ENCODE results near the gene MYLK. TPM values are rescaled to one million over a fixed set of nuclear protein-coding genes. Genes with fewer than 3 reads are reported as not detected.

The MYLK gene
- total and polyA plus RNA-seq, 5 donors from 2014 or later = 0.07 to 2.9 (median 0.20) TPM; not detected in 1

DNA sequence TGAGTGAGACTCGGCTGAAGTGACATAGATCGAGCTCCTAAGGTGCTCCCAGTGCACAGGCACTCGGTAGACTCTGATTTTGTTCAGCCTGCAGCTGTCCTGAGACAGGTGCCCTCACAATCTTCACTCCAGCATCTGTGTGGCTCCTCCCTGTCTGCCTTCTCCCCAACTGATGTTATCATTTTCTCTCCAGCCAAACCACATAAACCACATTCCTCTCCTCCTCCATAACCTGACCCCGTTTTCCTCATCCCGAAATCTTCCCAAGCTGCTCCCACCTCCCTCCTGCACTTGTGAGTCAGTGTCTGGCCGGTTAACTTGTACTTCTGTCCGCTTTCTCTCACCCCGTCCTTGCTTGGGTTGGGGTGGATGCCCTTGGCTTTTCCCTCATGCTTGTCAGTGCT, 206.0 kb downstream of the MYLK start:
- Histone ChIP-seq H3K27me3 (ENCODE audit: control insufficient read depth, insufficient read depth, low read length) (peaks cover 4% of the 10 kb centered on the region), H3K36me3 (ENCODE audit: control insufficient read depth, insufficient read depth, low read length) (no peaks in the 10 kb centered on the region), H3K9me3 (ENCODE audit: control insufficient read depth in 2 of 2, low read length in 2 of 2) (no peaks in the 10 kb centered on the region), H3K4me3 (ENCODE audit: low read depth, low read length) (no peak overlapping the region), H3K4me1 (ENCODE audit: control insufficient read depth, insufficient read depth, low read length, poor library complexity, severe bottlenecking) (no peaks in the 10 kb centered on the region), H3K27ac (ENCODE audit: insufficient read depth, low read length, poor library complexity, severe bottlenecking) (no peak overlapping the region)
- no peak overlapping the region for H3K27ac Mint-ChIP-seq
- ATAC-seq (ENCODE audit: low read depth in 2 of 2) = no peak
- H3K4me3 Mint-ChIP-seq = no peak overlapping the region
- H3K27me3 Mint-ChIP-seq = peaks cover 13% of the 10 kb centered on the region
- no peaks in the 10 kb centered on the region for H3K9me3 Mint-ChIP-seq
- DNase-seq = no peak
- H3K4me1 Mint-ChIP-seq = no peaks in the 10 kb centered on the region
- H3K36me3 Mint-ChIP-seq = no peaks in the 10 kb centered on the region

DNA sequence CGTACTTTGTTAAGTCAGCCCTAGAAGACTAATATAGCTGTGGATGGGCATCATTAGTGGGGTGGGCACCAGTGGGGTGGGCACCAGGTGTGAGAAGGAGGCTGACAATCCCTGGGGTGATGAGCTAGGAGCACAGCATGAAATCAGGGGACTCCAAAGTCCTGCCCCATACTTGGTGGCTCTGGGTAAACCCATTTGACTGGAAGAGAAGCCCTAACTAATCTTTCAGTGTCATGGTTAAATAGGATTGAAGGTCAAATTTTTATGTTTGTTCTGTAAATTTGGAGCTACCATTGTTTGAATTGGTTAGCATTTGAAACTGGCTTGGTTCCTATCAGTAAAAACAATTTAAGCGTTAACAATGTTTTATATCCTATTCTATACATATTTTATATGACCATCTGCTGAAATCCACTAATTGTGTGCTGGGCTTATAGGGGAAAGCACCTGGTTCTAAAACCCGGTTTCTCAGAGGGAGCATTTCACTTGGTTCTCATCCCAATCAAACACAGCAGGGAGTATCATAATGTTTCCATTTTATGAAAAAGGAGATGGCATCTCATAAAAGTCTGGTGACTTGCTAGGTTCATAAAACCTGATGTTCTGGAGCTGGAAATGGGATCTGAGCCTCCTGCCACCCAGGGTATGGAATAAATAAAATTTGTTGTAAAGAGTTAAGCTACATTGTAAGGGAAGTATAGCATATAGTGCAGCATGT, 211.5 kb downstream of the MYLK start:
- Mint-ChIP-seq H3K36me3 (no peaks in the 10 kb centered on the region), H3K4me3 (no peak overlapping the region), H3K27me3 (peaks cover 19% of the 10 kb centered on the region), H3K4me1 (no peaks in the 10 kb centered on the region), H3K27ac (no peak overlapping the region), H3K9me3 (no peaks in the 10 kb centered on the region)
- Histone ChIP-seq H3K27ac (ENCODE audit: insufficient read depth, low read length, poor library complexity, severe bottlenecking) (no peak overlapping the region), H3K4me1 (ENCODE audit: control insufficient read depth, insufficient read depth, low read length, poor library complexity, severe bottlenecking) (no peaks in the 10 kb centered on the region), H3K4me3 (ENCODE audit: low read depth, low read length) (no peak overlapping the region), H3K36me3 (ENCODE audit: control insufficient read depth, insufficient read depth, low read length) (no peaks in the 10 kb centered on the region), H3K9me3 (ENCODE audit: control insufficient read depth in 2 of 2, low read length in 2 of 2) (no peaks in the 10 kb centered on the region), H3K27me3 (ENCODE audit: control insufficient read depth, insufficient read depth, low read length) (peaks cover 4% of the 10 kb centered on the region)
- no peak for DNase-seq
- no peak for ATAC-seq (ENCODE audit: low read depth in 2 of 2)

GRCh38 chr3:123670743-123671142, 213.4 kb downstream of the MYLK start:
- Histone ChIP-seq H3K27me3 (ENCODE audit: control insufficient read depth, insufficient read depth, low read length) (peaks cover 2% of the 10 kb centered on the region), H3K4me1 (ENCODE audit: control insufficient read depth, insufficient read depth, low read length, poor library complexity, severe bottlenecking) (no peaks in the 10 kb centered on the region), H3K4me3 (ENCODE audit: low read depth, low read length) (no peak overlapping the region), H3K9me3 (ENCODE audit: control insufficient read depth in 2 of 2, low read length in 2 of 2) (no peaks in the 10 kb centered on the region), H3K27ac (ENCODE audit: insufficient read depth, low read length, poor library complexity, severe bottlenecking) (no peak overlapping the region), H3K36me3 (ENCODE audit: control insufficient read depth, insufficient read depth, low read length) (no peaks in the 10 kb centered on the region)
- no peak overlapping the region for H3K4me3 Mint-ChIP-seq
- H3K27me3 Mint-ChIP-seq = peaks cover 19% of the 10 kb centered on the region
- DNase-seq (no peak), ATAC-seq (ENCODE audit: low read depth in 2 of 2) (no peak)
- H3K27ac Mint-ChIP-seq = no peak overlapping the region
- no peaks in the 10 kb centered on the region for H3K9me3 Mint-ChIP-seq
- no peaks in the 10 kb centered on the region for H3K36me3 Mint-ChIP-seq
- H3K4me1 Mint-ChIP-seq = no peaks in the 10 kb centered on the region

GRCh38 chr3:123668906-123669305, 215.2 kb downstream of the MYLK start:
- Mint-ChIP-seq H3K4me1 (no peaks in the 10 kb centered on the region), H3K4me3 (no peak overlapping the region), H3K9me3 (peaks cover 0 to 4% (median 0%) of the 10 kb centered on the region in 7 donors), H3K36me3 (no peaks in the 10 kb centered on the region), H3K27ac (no peak overlapping the region), H3K27me3 (peaks cover 13% of the 10 kb centered on the region)
- no peaks in the 10 kb centered on the region for H3K27me3 ChIP-seq (ENCODE audit: control insufficient read depth, insufficient read depth, low read length)
- no peaks in the 10 kb centered on the region for H3K9me3 ChIP-seq (ENCODE audit: control insufficient read depth in 2 of 2, low read length in 2 of 2)
- no peaks in the 10 kb centered on the region for H3K4me1 ChIP-seq (ENCODE audit: control insufficient read depth, insufficient read depth, low read length, poor library complexity, severe bottlenecking)
- no peak overlapping the region for H3K27ac ChIP-seq (ENCODE audit: insufficient read depth, low read length, poor library complexity, severe bottlenecking)
- ATAC-seq (ENCODE audit: low read depth in 2 of 2) = no peak
- no peak for DNase-seq
- H3K36me3 ChIP-seq (ENCODE audit: control insufficient read depth, insufficient read depth, low read length) = no peaks in the 10 kb centered on the region
- H3K4me3 ChIP-seq (ENCODE audit: low read depth, low read length) = no peak overlapping the region

GRCh38 chr3:123667784-123668183, 216.3 kb downstream of the MYLK start:
- no peaks in the 10 kb centered on the region for H3K4me1 ChIP-seq (ENCODE audit: control insufficient read depth, insufficient read depth, low read length, poor library complexity, severe bottlenecking)
- Mint-ChIP-seq H3K27ac (no peak overlapping the region), H3K4me1 (no peaks in the 10 kb centered on the region), H3K4me3 (no peak overlapping the region), H3K9me3 (peaks cover 0 to 4% (median 0%) of the 10 kb centered on the region in 7 donors), H3K36me3 (no peaks in the 10 kb centered on the region), H3K27me3 (peaks cover 10% of the 10 kb centered on the region)
- H3K36me3 ChIP-seq (ENCODE audit: control insufficient read depth, insufficient read depth, low read length) = no peaks in the 10 kb centered on the region
- no peaks in the 10 kb centered on the region for H3K27me3 ChIP-seq (ENCODE audit: control insufficient read depth, insufficient read depth, low read length)
- H3K4me3 ChIP-seq (ENCODE audit: low read depth, low read length) = no peak overlapping the region
- ATAC-seq (ENCODE audit: low read depth in 2 of 2) (no peak), DNase-seq (no peak)
- H3K27ac ChIP-seq (ENCODE audit: insufficient read depth, low read length, poor library complexity, severe bottlenecking) = no peak overlapping the region
- H3K9me3 ChIP-seq (ENCODE audit: control insufficient read depth in 2 of 2, low read length in 2 of 2) = no peaks in the 10 kb centered on the region

GRCh38 chr3:123664753-123665152, 219.4 kb downstream of the MYLK start:
- Mint-ChIP-seq H3K27me3 (peaks cover 16% of the 10 kb centered on the region), H3K9me3 (peaks cover 0 to 4% (median 0%) of the 10 kb centered on the region in 7 donors), H3K4me3 (no peak overlapping the region), H3K4me1 (no peaks in the 10 kb centered on the region), H3K27ac (no peak overlapping the region), H3K36me3 (no peaks in the 10 kb centered on the region)
- H3K27ac ChIP-seq (ENCODE audit: insufficient read depth, low read length, poor library complexity, severe bottlenecking) = no peak overlapping the region
- ATAC-seq (ENCODE audit: low read depth in 2 of 2) (no peak), DNase-seq (no peak)
- no peaks in the 10 kb centered on the region for H3K4me1 ChIP-seq (ENCODE audit: control insufficient read depth, insufficient read depth, low read length, poor library complexity, severe bottlenecking)
- H3K36me3 ChIP-seq (ENCODE audit: control insufficient read depth, insufficient read depth, low read length) = no peaks in the 10 kb centered on the region
- no peak overlapping the region for H3K4me3 ChIP-seq (ENCODE audit: low read depth, low read length)
- H3K9me3 ChIP-seq (ENCODE audit: control insufficient read depth in 2 of 2, low read length in 2 of 2) = no peaks in the 10 kb centered on the region
- H3K27me3 ChIP-seq (ENCODE audit: control insufficient read depth, insufficient read depth, low read length) = no peaks in the 10 kb centered on the region

DNA sequence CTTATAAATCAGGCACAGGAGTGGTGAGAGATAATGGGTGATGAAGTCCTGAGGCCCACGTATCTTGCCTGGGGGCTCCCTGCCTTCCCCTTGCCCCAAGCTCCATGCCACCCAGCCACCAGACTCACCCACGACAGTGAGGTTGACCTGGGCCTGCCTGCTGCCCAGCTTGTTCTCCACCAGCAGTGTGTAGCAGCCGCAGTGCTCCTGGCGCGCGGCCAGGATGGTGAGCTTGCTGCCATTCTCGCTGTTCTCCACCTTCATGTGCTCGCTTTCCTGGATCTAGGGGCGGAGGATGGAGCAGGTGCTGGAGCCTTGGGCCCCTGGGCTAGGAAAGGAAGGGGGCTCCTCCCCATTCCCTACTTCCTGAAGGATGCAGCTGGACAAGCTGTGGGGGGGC, 220.2 kb downstream of the MYLK start:
- no peak overlapping the region for H3K4me3 ChIP-seq (ENCODE audit: low read depth, low read length)
- H3K9me3 Mint-ChIP-seq = peaks cover 0 to 4% (median 0%) of the 10 kb centered on the region in 7 donors
- no peaks in the 10 kb centered on the region for H3K9me3 ChIP-seq (ENCODE audit: control insufficient read depth in 2 of 2, low read length in 2 of 2)
- H3K4me1 ChIP-seq (ENCODE audit: control insufficient read depth, insufficient read depth, low read length, poor library complexity, severe bottlenecking) = no peaks in the 10 kb centered on the region
- no peak overlapping the region for H3K27ac ChIP-seq (ENCODE audit: insufficient read depth, low read length, poor library complexity, severe bottlenecking)
- no peaks in the 10 kb centered on the region for H3K27me3 ChIP-seq (ENCODE audit: control insufficient read depth, insufficient read depth, low read length)
- DNase-seq (no peak), ATAC-seq (ENCODE audit: low read depth in 2 of 2) (no peak)
- H3K27me3 Mint-ChIP-seq = peaks cover 16% of the 10 kb centered on the region
- no peaks in the 10 kb centered on the region for H3K4me1 Mint-ChIP-seq
- no peak overlapping the region for H3K27ac Mint-ChIP-seq
- H3K36me3 ChIP-seq (ENCODE audit: control insufficient read depth, insufficient read depth, low read length) = no peaks in the 10 kb centered on the region
- H3K36me3 Mint-ChIP-seq = no peaks in the 10 kb centered on the region
- H3K4me3 Mint-ChIP-seq = no peak overlapping the region

GRCh38 chr3:123661973-123662372, 222.2 kb downstream of the MYLK start:
- no peaks in the 10 kb centered on the region for H3K4me1 ChIP-seq (ENCODE audit: control insufficient read depth, insufficient read depth, low read length, poor library complexity, severe bottlenecking)
- H3K4me3 ChIP-seq (ENCODE audit: low read depth, low read length) = no peak overlapping the region
- no peaks in the 10 kb centered on the region for H3K4me1 Mint-ChIP-seq
- ATAC-seq (ENCODE audit: low read depth in 2 of 2) = no peak
- H3K27me3 Mint-ChIP-seq = peaks cover 14% of the 10 kb centered on the region
- peaks cover 3% of the 10 kb centered on the region for H3K27me3 ChIP-seq (ENCODE audit: control insufficient read depth, insufficient read depth, low read length)
- DNase-seq = no peak
- H3K36me3 ChIP-seq (ENCODE audit: control insufficient read depth, insufficient read depth, low read length) = no peaks in the 10 kb centered on the region
- peaks cover 3% of the 10 kb centered on the region for H3K36me3 Mint-ChIP-seq
- H3K27ac Mint-ChIP-seq = no peak overlapping the region
- H3K9me3 Mint-ChIP-seq = peaks cover 0 to 5% (median 1%) of the 10 kb centered on the region in 7 donors
- no peak overlapping the region for H3K27ac ChIP-seq (ENCODE audit: insufficient read depth, low read length, poor library complexity, severe bottlenecking)
- H3K4me3 Mint-ChIP-seq = no peak overlapping the region
- peaks cover 0 to 3% of the 10 kb centered on the region in 2 experiments for H3K9me3 ChIP-seq (ENCODE audit: control insufficient read depth in 2 of 2, low read length in 2 of 2)
